Measurements from ENCODE around the gene CARD10.

DNA sequence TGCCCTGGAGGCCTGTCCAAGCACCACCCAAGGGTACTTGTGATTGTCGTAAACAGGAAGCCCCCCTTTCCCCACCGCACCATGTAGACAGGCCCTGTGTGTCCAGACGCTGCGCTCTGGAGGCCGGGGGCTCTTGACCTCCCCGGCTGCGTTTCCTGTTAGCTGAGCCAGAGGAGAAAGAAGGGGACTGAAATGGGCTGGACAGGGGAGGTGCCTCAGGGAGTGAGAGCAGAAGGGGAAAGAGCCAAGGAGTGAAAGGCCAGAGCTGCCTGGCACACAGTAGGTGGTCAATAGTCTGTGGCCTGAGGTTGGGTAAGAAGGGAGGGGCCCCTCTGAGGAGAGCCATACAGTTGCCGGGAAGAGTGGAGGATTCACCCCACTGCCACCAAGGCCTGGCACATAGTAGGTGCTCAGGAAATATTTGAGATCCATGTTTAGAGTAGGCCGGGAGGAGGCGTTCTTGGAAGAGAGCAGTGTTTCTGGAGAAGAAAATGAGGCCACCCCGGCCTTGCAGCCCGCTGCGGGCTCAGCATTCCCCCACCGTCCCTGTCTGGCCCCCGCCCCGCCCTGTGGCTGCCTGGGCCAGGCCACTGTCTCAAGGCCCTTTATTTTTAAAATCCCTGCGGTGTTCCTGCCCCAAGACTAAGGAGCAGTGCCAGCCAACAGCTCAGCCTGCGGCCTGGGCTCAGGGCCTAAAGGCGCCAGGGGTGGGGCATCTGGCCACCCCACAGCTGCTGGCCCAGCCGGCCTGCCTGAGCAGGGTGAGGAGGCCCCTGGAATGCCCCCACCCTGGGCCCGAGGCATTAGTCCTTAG, 27.4 kb upstream of the CARD10 start:
- TF ChIP-seq CTCF (conservative IDR thresholded peaks at IDR 0.05; ENCODE audit: low read length) (no peak), EZH2phosphoT487 (IDR thresholded peaks at IDR 0.05; ENCODE audit: borderline replicate concordance) (no peak)

Data from Loucy (cell line).